ENCODE measurements around the gene PTBP1. TPM values are rescaled to one million over a fixed set of nuclear protein-coding genes. Genes with fewer than 3 reads are reported as not detected.

The PTBP1 gene
- total RNA-seq, 1 experiment from 2014 or later, result 712 TPM

- Histone ChIP-seq H2BK20ac (ENCODE audit: low read depth, low read length, poor library complexity, severe bottlenecking) (no peak overlapping the region), H3K27ac (ENCODE audit: insufficient read length, low read depth, low read length) (no peak overlapping the region), H3K9me3 (ENCODE audit: control insufficient read depth, low read depth, low read length) (no peaks in the 10 kb centered on the region), H3K56ac (ENCODE audit: insufficient read length, low read depth, low read length) (no peak overlapping the region), H4K5ac (ENCODE audit: insufficient read length, low read depth, low read length) (no peak overlapping the region), H3K18ac (ENCODE audit: insufficient read length, low read depth, low read length) (no peak overlapping the region), H3K79me2 (ENCODE audit: insufficient read depth, low read length) (no peaks in the 10 kb centered on the region), H2BK120ac (ENCODE audit: low read depth, low read length, poor library complexity, severe bottlenecking) (no peak overlapping the region), H3T11ph (ENCODE audit: low read length) (no peak overlapping the region), H4K20me1 (ENCODE audit: control insufficient read depth, insufficient read depth, insufficient read length) (no peaks in the 10 kb centered on the region), H2BK15ac (ENCODE audit: low read depth, low read length) (no peak overlapping the region), H3K4me2 (ENCODE audit: insufficient read depth, insufficient read length, low read length) (no peak overlapping the region), H3K23ac (ENCODE audit: insufficient read length, low read depth, low read length) (no peak overlapping the region), H4K91ac (ENCODE audit: insufficient read length, low read depth, low read length) (no peak overlapping the region), H3K14ac (ENCODE audit: insufficient read depth, low read length) (no peak overlapping the region), H2BK12ac (ENCODE audit: insufficient read length, low read depth, low read length) (no peak overlapping the region), H3K4me1 (ENCODE audit: insufficient read depth, low read length) (no peaks in the 10 kb centered on the region), H3K79me1 (ENCODE audit: insufficient read depth, low read depth, low read length, poor library complexity, severe bottlenecking) (peaks cover 4% of the 10 kb centered on the region), H3K4ac (ENCODE audit: low read depth, low read length) (no peak overlapping the region), H2AFZ (ENCODE audit: low read length) (no peak overlapping the region), H2AK5ac (ENCODE audit: insufficient read length, low read length) (no peak overlapping the region), H4K8ac (replicated peaks; ENCODE audit: insufficient read length, low read depth, low read length) (no peak overlapping the region), H3K27me3 (ENCODE audit: insufficient read depth, low read length) (no peaks in the 10 kb centered on the region), H2BK5ac (ENCODE audit: insufficient read length, low read length) (no peak overlapping the region), H3K9ac (ENCODE audit: extremely low read depth, insufficient read length, low read length) (no peak overlapping the region), H3K23me2 (ENCODE audit: insufficient read length, low read depth, low read length, poor library complexity, severe bottlenecking) (no peaks in the 10 kb centered on the region)
- Mint-ChIP-seq H3K27ac (peak overlapping the region in 1 of 3 experiments; percentile 89; a peak in 1 of 7 replicates), H3K36me3 (ENCODE audit: insufficient read depth in 1 of 3, low read depth in 3 of 3) (peaks cover 40 to 66% (median 65%) of the 10 kb centered on the region in 3 experiments), H3K27me3 (ENCODE audit: low read depth) (peaks cover 3% of the 10 kb centered on the region; the same call in 1 of the 2 replicates), H3K4me1 (0 out of 4 replicates have a peak, but pooled peaks cover 0 to 3% of the 10 kb centered on the region in 2 experiments), H3K4me3 (no peak overlapping the region), H3K9me3 (no peaks in the 10 kb centered on the region; a peak in 2 of 5 replicates)
- WGBS (ENCODE audit: extremely low coverage, insufficient read length, low lambda C conversion rate), result no CpG with 5 or more reads among the region's 20 CpGs
- DNase-seq, result no peak
- TF ChIP-seq CTCF (conservative IDR thresholded peaks at IDR 0.05), result no peak
These were observed 14.3 kb downstream of the PTBP1 start for GRCh38 chr19:811506-812048.

Data from H9 (cell line).